Upper lobe of left lung (tissue), 6 donors: Measurements from ENCODE around the gene ZNF367. TPM values are rescaled to one million over a fixed set of nuclear protein-coding genes. Genes with fewer than 3 reads are reported as not detected.

Experiments used
- ATAC-seq, 2 donors: fragments of 200-7000 bp; cut with Tn5 transposase; one replicate each; pipeline ENCODE4 v1.9.1; 2022; ENCODE audit warnings: mild to moderate bottlenecking in 2 of 2, moderate library complexity in 2 of 2; ENCODE audit not compliant: low FRiP score in 2 of 2
- DNase-seq, 2 donors: peaks; one replicate each; pipeline ENCODE4 v3.0.0-alpha.2; 2019 to 2020
- H3K27ac ChIP-seq, 4 donors: fragments of 200-600 bp; sonication (generic); one replicate each; pipeline ENCODE4 v1.5.1; 2016 to 2019
- H3K27me3 ChIP-seq, 4 donors: fragments of 200-600 bp; sonication (generic); one replicate each; pipeline ENCODE4 v1.5.1; 2017 to 2019
- H3K36me3 ChIP-seq, 4 donors: fragments of 200-600 bp; sonication (generic); one replicate each; pipeline ENCODE4 v1.5.1; 2016 to 2019
- H3K4me1 ChIP-seq, 4 donors: fragments of 200-600 bp; sonication (generic); one replicate each; pipeline ENCODE4 v1.5.1; 2018 to 2019
- H3K4me3 ChIP-seq, 4 donors: fragments of 200-600 bp; sonication (generic); one replicate each; pipeline ENCODE4 v1.5.1; 2017 to 2019; ENCODE audit warnings: mild to moderate bottlenecking in 2 of 4, moderate library complexity in 1 of 4
- H3K9me3 ChIP-seq, 4 donors: fragments of 200-600 bp; sonication (generic); one replicate each; pipeline ENCODE4 v1.5.1; 2018 to 2019
- CTCF ChIP-seq, 6 experiments: fragments of 450-650 bp in 4 of 6; fragments of 200-600 bp in 2 of 6; sonication (generic) in 2 of 6; IDR thresholded peaks; one replicate each; pipeline ENCODE4 v1.5.1; 2016 to 2019; ENCODE audit warnings: antibody characterized with exemption in 6 of 6
- EP300 ChIP-seq, 4 donors: sonication (generic); formaldehyde crosslinking; IDR thresholded peaks; one replicate each; pipeline ENCODE4 v1.5.1; 2017; ENCODE audit warnings: antibody characterized with exemption in 4 of 4, control low read depth in 2 of 4
- POLR2A ChIP-seq, 4 donors: fragments of 450-650 bp; IDR thresholded peaks; one replicate each; pipeline ENCODE4 v1.5.1; 2016 to 2017; ENCODE audit warnings: antibody characterized with exemption in 4 of 4, mild to moderate bottlenecking in 2 of 4
- POLR2AphosphoS5 ChIP-seq, 2 donors: sonication (generic); formaldehyde crosslinking; IDR thresholded peaks; one replicate each; pipeline ENCODE4 v1.5.1; 2017; ENCODE audit warnings: antibody characterized with exemption in 2 of 2
- WGBS, 2 donors: methylation state at CpG; one replicate each; pipeline ENCODE4 v1.1.5; 2017 to 2018; 5-methylcytosine and 5-hydroxymethylcytosine counted together
- total RNA-seq, 6 donors: library from RNA; depleted of rRNA in 4 of 6; stranded (reverse); fragments of >200 nt in 4 of 6; gene quantifications; one replicate each; pipeline versions ENCODE4 v1.1.0 to v1.2.1, GENCODE V29; 2016 to 2021
- donor health status: DM: no; HTN: no; CAD: no; lungs with moderate emphysema.
- donor health status: DM: no; HTN: yes; CAD: no; lungs with severe emphysema.

Gene ZNF367
- total RNA-seq, 6 donors from 2014 or later, result 0.59 to 2.6 (median 1.4) TPM

GRCh38 chr9:96440671-96441199 lies 22.6 kb upstream of the ZNF367 start:
- DNase-seq (no peak), ATAC-seq (no peak)
- H3K27ac ChIP-seq, result no peak overlapping the region
- H3K27me3 ChIP-seq, result no peaks in the 10 kb centered on the region
- TF ChIP-seq POLR2A (IDR thresholded peaks at IDR 0.05), result no peak
- TF ChIP-seq EP300 (IDR thresholded peaks at IDR 0.05), result no peak
- no peak for TF ChIP-seq POLR2AphosphoS5 (IDR thresholded peaks at IDR 0.05)
- no peak for TF ChIP-seq CTCF (IDR thresholded peaks at IDR 0.05)
- H3K4me3 ChIP-seq, result no peak overlapping the region
- no peaks in the 10 kb centered on the region for H3K4me1 ChIP-seq
- no peaks in the 10 kb centered on the region for H3K9me3 ChIP-seq
- no peaks in the 10 kb centered on the region for H3K36me3 ChIP-seq
- WGBS, 2 donors, result 95 to 96% methylated on average over 5 of the region's 5 CpGs

- Histone ChIP-seq H3K27ac (no peak overlapping the region), H3K4me3 (no peak overlapping the region), H3K9me3 (no peaks in the 10 kb centered on the region), H3K36me3 (no peaks in the 10 kb centered on the region), H3K27me3 (no peaks in the 10 kb centered on the region), H3K4me1 (no peaks in the 10 kb centered on the region)
- 98% methylated on average over 7 of the region's 7 CpGs for whole genome bisulfite sequencing, 2 donors
- no peak for TF ChIP-seq POLR2AphosphoS5 (IDR thresholded peaks at IDR 0.05)
- no peak for TF ChIP-seq CTCF (IDR thresholded peaks at IDR 0.05)
- no peak for TF ChIP-seq EP300 (IDR thresholded peaks at IDR 0.05)
- TF ChIP-seq POLR2A (IDR thresholded peaks at IDR 0.05), result no peak
- ATAC-seq, result no peak
- DNase-seq, result no peak
These were observed 19.3 kb upstream of the ZNF367 start for GRCh38 chr9:96437454-96437853.

GRCh38 chr9:96436456-96437126 lies 18.4 kb upstream of the ZNF367 start:
- TF ChIP-seq POLR2AphosphoS5 (IDR thresholded peaks at IDR 0.05) (no peak), POLR2A (IDR thresholded peaks at IDR 0.05) (no peak)
- no peaks in the 10 kb centered on the region for H3K36me3 ChIP-seq

GRCh38 chr9:96436063-96436455 lies 17.9 kb upstream of the ZNF367 start:
- WGBS, 2 donors, result 82 to 88% methylated on average over 2 of the region's 2 CpGs
- no peak for ATAC-seq

More at GRCh38 chr9:96436456-96437126, 18.4 kb upstream of the ZNF367 start:
- H3K4me3 ChIP-seq, result no peak overlapping the region
- H3K4me1 ChIP-seq, result no peaks in the 10 kb centered on the region
- ATAC-seq (no peak), DNase-seq (no peak)
- WGBS, 2 donors, result 78 to 89% methylated on average over 7 to 15 of the region's 15 CpGs
- H3K27ac ChIP-seq, result no peak overlapping the region
- no peaks in the 10 kb centered on the region for H3K9me3 ChIP-seq
- no peaks in the 10 kb centered on the region for H3K27me3 ChIP-seq

GRCh38 chr9:96435345-96435744 lies 17.2 kb upstream of the ZNF367 start:
- no peak for DNase-seq
- Histone ChIP-seq H3K4me1 (no peaks in the 10 kb centered on the region), H3K36me3 (no peaks in the 10 kb centered on the region), H3K27ac (no peak overlapping the region), H3K4me3 (no peak overlapping the region), H3K9me3 (no peaks in the 10 kb centered on the region), H3K27me3 (no peaks in the 10 kb centered on the region)
- TF ChIP-seq POLR2A (IDR thresholded peaks at IDR 0.05) (no peak), POLR2AphosphoS5 (IDR thresholded peaks at IDR 0.05) (no peak), CTCF (IDR thresholded peaks at IDR 0.05) (no peak)
- 93 to 96% methylated on average over 4 of the region's 4 CpGs for WGBS, 2 donors
- ATAC-seq, result no peak

More at GRCh38 chr9:96436063-96436455, 17.9 kb upstream of the ZNF367 start:
- no peaks in the 10 kb centered on the region for H3K27me3 ChIP-seq
- H3K9me3 ChIP-seq, result no peaks in the 10 kb centered on the region
- no peaks in the 10 kb centered on the region for H3K4me1 ChIP-seq
- H3K27ac ChIP-seq, result no peak overlapping the region
- no peaks in the 10 kb centered on the region for H3K36me3 ChIP-seq
- no peak for DNase-seq
- no peak overlapping the region for H3K4me3 ChIP-seq
- TF ChIP-seq EP300 (IDR thresholded peaks at IDR 0.05) (no peak), POLR2A (IDR thresholded peaks at IDR 0.05) (no peak), CTCF (IDR thresholded peaks at IDR 0.05) (no peak), POLR2AphosphoS5 (IDR thresholded peaks at IDR 0.05) (no peak)
